ENCODE data around the gene MYRIP.

DNA sequence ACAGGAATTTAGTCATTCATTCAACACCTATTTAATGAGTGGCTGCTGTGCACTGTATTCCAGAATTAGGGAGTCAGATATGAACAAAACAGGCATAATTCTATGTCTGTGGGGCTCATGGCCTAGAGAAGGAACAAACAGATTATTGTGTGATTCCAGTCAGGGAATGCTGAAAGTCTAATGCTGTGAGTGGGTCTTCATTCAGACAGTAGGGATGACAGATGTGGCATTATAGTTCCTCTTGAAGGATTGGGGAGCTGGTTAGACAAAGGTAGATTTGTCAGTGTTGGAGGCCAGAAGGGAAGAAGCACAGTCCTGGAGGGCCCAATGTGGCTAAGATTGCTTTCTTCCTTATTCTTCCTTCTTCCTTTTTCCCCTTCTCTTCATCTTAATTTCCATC, 273.7 kb downstream of the MYRIP start:
- TF ChIP-seq POLR2AphosphoS5 (IDR thresholded peaks at IDR 0.05; ENCODE audit: low read depth, low read length): no peak
- TF ChIP-seq, protein P1, sequence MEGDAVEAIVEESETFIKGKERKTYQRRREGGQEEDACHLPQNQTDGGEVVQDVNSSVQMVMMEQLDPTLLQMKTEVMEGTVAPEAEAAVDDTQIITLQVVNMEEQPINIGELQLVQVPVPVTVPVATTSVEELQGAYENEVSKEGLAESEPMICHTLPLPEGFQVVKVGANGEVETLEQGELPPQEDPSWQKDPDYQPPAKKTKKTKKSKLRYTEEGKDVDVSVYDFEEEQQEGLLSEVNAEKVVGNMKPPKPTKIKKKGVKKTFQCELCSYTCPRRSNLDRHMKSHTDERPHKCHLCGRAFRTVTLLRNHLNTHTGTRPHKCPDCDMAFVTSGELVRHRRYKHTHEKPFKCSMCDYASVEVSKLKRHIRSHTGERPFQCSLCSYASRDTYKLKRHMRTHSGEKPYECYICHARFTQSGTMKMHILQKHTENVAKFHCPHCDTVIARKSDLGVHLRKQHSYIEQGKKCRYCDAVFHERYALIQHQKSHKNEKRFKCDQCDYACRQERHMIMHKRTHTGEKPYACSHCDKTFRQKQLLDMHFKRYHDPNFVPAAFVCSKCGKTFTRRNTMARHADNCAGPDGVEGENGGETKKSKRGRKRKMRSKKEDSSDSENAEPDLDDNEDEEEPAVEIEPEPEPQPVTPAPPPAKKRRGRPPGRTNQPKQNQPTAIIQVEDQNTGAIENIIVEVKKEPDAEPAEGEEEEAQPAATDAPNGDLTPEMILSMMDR (IDR thresholded peaks at IDR 0.05 in 2 of 3, conservative IDR thresholded peaks at IDR 0.05 in 1 of 3; ENCODE audit: borderline replicate concordance in 1 of 3, insufficient read depth in 1 of 3, low read depth in 2 of 3, low read length in 2 of 3): no peak
- TF ChIP-seq, protein P2, sequence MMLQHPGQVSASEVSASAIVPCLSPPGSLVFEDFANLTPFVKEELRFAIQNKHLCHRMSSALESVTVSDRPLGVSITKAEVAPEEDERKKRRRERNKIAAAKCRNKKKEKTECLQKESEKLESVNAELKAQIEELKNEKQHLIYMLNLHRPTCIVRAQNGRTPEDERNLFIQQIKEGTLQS (IDR thresholded peaks at IDR 0.05): no peak
- no peak for TF ChIP-seq SIN3A (IDR thresholded peaks at IDR 0.05; ENCODE audit: low read depth)
- no peak for TF ChIP-seq ZFX (IDR thresholded peaks at IDR 0.05)
- TF ChIP-seq EZH2phosphoT487 (IDR thresholded peaks at IDR 0.05; ENCODE audit: borderline replicate concordance): no peak
- TF ChIP-seq POLR2A (IDR thresholded peaks at IDR 0.05; ENCODE audit: borderline replicate concordance, extremely low read depth, insufficient read depth, insufficient read length): no peak
- no peak for TF ChIP-seq CEBPB (IDR thresholded peaks at IDR 0.05; ENCODE audit: low read depth)
- TF ChIP-seq SRF (IDR thresholded peaks at IDR 0.05; ENCODE audit: low read depth): no peak
- TF ChIP-seq, protein P3, sequence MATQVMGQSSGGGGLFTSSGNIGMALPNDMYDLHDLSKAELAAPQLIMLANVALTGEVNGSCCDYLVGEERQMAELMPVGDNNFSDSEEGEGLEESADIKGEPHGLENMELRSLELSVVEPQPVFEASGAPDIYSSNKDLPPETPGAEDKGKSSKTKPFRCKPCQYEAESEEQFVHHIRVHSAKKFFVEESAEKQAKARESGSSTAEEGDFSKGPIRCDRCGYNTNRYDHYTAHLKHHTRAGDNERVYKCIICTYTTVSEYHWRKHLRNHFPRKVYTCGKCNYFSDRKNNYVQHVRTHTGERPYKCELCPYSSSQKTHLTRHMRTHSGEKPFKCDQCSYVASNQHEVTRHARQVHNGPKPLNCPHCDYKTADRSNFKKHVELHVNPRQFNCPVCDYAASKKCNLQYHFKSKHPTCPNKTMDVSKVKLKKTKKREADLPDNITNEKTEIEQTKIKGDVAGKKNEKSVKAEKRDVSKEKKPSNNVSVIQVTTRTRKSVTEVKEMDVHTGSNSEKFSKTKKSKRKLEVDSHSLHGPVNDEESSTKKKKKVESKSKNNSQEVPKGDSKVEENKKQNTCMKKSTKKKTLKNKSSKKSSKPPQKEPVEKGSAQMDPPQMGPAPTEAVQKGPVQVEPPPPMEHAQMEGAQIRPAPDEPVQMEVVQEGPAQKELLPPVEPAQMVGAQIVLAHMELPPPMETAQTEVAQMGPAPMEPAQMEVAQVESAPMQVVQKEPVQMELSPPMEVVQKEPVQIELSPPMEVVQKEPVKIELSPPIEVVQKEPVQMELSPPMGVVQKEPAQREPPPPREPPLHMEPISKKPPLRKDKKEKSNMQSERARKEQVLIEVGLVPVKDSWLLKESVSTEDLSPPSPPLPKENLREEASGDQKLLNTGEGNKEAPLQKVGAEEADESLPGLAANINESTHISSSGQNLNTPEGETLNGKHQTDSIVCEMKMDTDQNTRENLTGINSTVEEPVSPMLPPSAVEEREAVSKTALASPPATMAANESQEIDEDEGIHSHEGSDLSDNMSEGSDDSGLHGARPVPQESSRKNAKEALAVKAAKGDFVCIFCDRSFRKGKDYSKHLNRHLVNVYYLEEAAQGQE (IDR thresholded peaks at IDR 0.05; ENCODE audit: low read depth): no peak
- TF ChIP-seq RAD21 (IDR thresholded peaks at IDR 0.05; ENCODE audit: low read depth): no peak

Measured in HCT116 (cell line).